ENCODE data around the gene USP6.
"Not testable (repeated sequence)": the region's sequence is repeated elsewhere in the genome, so short reads cannot be mapped to it uniquely, and the experiment has no call there.

Gene USP6

GRCh38 chr17:5194346-5194745 is 78.5 kb downstream of the USP6 start:
- DNase-seq: no peak

- DNase-seq: no peak
These were observed 82.6 kb downstream of the USP6 start for GRCh38 chr17:5198472-5198871.

- no peak for DNase-seq
These were observed 84.5 kb downstream of the USP6 start for GRCh38 chr17:5200360-5200759.

- DNase-seq: no peak
These were observed 85.2 kb downstream of the USP6 start for GRCh38 chr17:5201011-5201410.

GRCh38 chr17:5203178-5203907 is 87.5 kb downstream of the USP6 start:
- no peak for DNase-seq

- DNase-seq: no peak
These were observed 88.1 kb downstream of the USP6 start for GRCh38 chr17:5203908-5204294.

- no peak for DNase-seq
These were observed 93.6 kb downstream of the USP6 start for GRCh38 chr17:5209396-5209795.

GRCh38 chr17:5210091-5210490 is 94.3 kb downstream of the USP6 start:
- DNase-seq: no peak

- DNase-seq: no peak
These were observed 94.9 kb downstream of the USP6 start for GRCh38 chr17:5210614-5211252.

- DNase-seq: no peak
These were observed 95.6 kb downstream of the USP6 start for GRCh38 chr17:5211458-5211857.

GRCh38 chr17:5217562-5217961 is 101.7 kb downstream of the USP6 start:
- not testable (repeated sequence) for DNase-seq

GRCh38 chr17:5219536-5219935 is 103.7 kb downstream of the USP6 start:
- DNase-seq: no peak

- no peak for DNase-seq
These were observed 104.2 kb downstream of the USP6 start for GRCh38 chr17:5220074-5220473.

- not testable (repeated sequence) for DNase-seq
These were observed 106.1 kb downstream of the USP6 start for GRCh38 chr17:5221912-5222311.
